Progenitor cell of endocrine pancreas (in vitro differentiated cells): ENCODE measurements around the gene RANBP3L. TPM values are rescaled to one million over a fixed set of nuclear protein-coding genes. Genes with fewer than 3 reads are reported as not detected.
A peak's percentile ranks its signal among the peaks of the same experiment; 100 is the strongest.

Experiments
- DNase-seq: peaks from one replicate; pipeline ENCODE4 v3.0.0; 2021; ENCODE audit warnings: low spot score; ENCODE audit not compliant: unreplicated experiment
- H3K27ac Mint-ChIP-seq: 2 replicates; pipeline ENCODE4 v1.8.0; 2021; ENCODE audit warnings: mild to moderate bottlenecking, moderate library complexity, mixed read lengths
- H3K27me3 Mint-ChIP-seq: 2 replicates; pipeline ENCODE4 v1.8.0; 2021; ENCODE audit warnings: mixed read lengths
- H3K36me3 Mint-ChIP-seq: 2 replicates; pipeline ENCODE4 v1.8.0; 2022; ENCODE audit warnings: mixed read lengths; ENCODE audit not compliant: insufficient read depth
- H3K4me1 Mint-ChIP-seq: 2 replicates; pipeline ENCODE4 v1.8.0; 2021; ENCODE audit warnings: low read depth, mixed read lengths
- H3K4me3 Mint-ChIP-seq: 2 replicates; pipeline ENCODE4 v1.8.0; 2021; ENCODE audit warnings: low read depth, mild to moderate bottlenecking, moderate library complexity, mixed read lengths
- H3K9me3 Mint-ChIP-seq: 2 replicates; pipeline ENCODE4 v1.8.0; 2021; ENCODE audit warnings: low read depth, mixed read lengths
- total RNA-seq: library from RNA; stranded (reverse); gene quantifications from 2 replicates; pipeline ENCODE4 v1.2.1, GENCODE V29; 2021
- TF ChIP-seq, protein P1 (sequence below): fragments of 200-600 bp; sonication (generic); IDR thresholded peaks from one replicate; pipeline ENCODE4 v1.5.0; 2021; ENCODE audit warnings: antibody characterized with exemption, mild to moderate bottlenecking; ENCODE audit not compliant: unreplicated experiment

Gene RANBP3L
- total RNA-seq, 1 donor from 2014 or later: not detected

DNA sequence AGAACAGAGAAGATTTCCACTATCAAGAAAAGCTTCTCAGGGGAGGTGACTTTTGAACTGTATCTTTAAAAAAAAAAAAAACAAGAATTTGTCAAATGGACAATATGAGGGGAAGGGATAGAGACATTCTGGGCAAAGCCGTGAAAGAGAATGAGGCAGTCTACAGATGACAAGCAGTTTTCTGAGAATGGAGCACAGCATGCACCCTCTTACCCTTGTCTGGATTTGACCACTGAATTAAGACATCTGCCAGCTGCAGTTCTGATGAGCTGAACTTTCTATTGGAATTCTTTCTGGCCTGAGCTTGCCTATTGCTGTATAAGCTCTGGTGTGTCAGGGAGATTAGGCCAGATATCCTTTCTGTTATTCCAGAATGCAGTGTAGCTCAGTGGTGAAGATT lies 10.3 kb upstream of the RANBP3L start:
- H3K27ac Mint-ChIP-seq: no peak overlapping the region
- no peak for DNase-seq
- H3K36me3 Mint-ChIP-seq: no peaks in the 10 kb centered on the region
- H3K4me1 Mint-ChIP-seq: peaks cover 10% of the 10 kb centered on the region
- TF ChIP-seq, protein P1, sequence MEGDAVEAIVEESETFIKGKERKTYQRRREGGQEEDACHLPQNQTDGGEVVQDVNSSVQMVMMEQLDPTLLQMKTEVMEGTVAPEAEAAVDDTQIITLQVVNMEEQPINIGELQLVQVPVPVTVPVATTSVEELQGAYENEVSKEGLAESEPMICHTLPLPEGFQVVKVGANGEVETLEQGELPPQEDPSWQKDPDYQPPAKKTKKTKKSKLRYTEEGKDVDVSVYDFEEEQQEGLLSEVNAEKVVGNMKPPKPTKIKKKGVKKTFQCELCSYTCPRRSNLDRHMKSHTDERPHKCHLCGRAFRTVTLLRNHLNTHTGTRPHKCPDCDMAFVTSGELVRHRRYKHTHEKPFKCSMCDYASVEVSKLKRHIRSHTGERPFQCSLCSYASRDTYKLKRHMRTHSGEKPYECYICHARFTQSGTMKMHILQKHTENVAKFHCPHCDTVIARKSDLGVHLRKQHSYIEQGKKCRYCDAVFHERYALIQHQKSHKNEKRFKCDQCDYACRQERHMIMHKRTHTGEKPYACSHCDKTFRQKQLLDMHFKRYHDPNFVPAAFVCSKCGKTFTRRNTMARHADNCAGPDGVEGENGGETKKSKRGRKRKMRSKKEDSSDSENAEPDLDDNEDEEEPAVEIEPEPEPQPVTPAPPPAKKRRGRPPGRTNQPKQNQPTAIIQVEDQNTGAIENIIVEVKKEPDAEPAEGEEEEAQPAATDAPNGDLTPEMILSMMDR: no peak
- H3K27me3 Mint-ChIP-seq: peaks cover 11% of the 10 kb centered on the region
- H3K4me3 Mint-ChIP-seq: no peak overlapping the region
- H3K9me3 Mint-ChIP-seq: no peaks in the 10 kb centered on the region

GRCh38 chr5:36310138-36310537 lies 8.4 kb upstream of the RANBP3L start:
- Mint-ChIP-seq H3K36me3 (no peaks in the 10 kb centered on the region), H3K9me3 (no peaks in the 10 kb centered on the region), H3K27me3 (peaks cover 11% of the 10 kb centered on the region), H3K27ac (no peak overlapping the region), H3K4me1 (peaks cover 12% of the 10 kb centered on the region), H3K4me3 (no peak overlapping the region)
- TF ChIP-seq, protein P1: no peak
- no peak for DNase-seq

DNA sequence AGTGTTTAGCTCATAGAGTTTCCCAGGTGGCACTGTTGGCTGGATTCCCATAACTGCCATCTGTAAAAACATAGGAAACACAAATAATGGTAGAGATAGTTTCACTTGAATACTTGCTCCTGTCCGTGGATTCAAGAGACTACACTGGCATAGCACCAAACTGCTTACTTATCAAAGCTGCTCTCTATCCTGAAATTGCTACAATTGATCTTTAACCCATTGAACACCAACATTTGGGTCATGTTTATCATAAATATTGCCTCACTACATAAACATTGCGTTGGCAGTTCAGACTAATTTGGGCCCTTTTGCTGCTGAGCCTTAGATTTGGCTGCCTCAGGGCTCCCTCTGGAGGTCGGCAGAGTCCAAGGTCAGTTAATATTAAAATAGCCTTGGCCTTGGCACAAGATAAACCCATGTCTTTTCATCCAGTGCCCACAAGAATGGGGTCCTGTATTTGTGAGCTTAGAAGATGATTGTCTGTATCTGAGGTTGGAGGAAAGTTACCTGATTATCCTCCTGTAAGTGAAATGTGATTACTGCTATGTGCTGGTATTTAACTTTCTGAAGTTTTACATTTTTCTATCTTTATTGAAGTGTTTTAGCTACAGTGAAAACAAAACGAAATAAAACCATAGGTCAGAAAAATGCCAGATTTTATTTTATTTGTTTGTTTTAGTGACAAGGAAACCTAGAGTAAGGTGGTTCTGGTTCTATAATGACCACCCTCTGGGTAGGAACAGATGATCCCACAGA lies 4.0 kb upstream of the RANBP3L start:
- no peak overlapping the region for H3K27ac Mint-ChIP-seq
- no peaks in the 10 kb centered on the region for H3K9me3 Mint-ChIP-seq
- no peaks in the 10 kb centered on the region for H3K36me3 Mint-ChIP-seq
- H3K27me3 Mint-ChIP-seq: peaks cover 8% of the 10 kb centered on the region
- DNase-seq: no peak
- peaks cover 21% of the 10 kb centered on the region for H3K4me1 Mint-ChIP-seq
- TF ChIP-seq, protein P1: peak; percentile 64
- H3K4me3 Mint-ChIP-seq: no peak overlapping the region

GRCh38 chr5:36304095-36304805 lies 2.5 kb upstream of the RANBP3L start:
- TF ChIP-seq, protein P1: no peak
- Mint-ChIP-seq H3K4me3 (no peak overlapping the region), H3K36me3 (no peaks in the 10 kb centered on the region), H3K4me1 (peaks cover 21% of the 10 kb centered on the region), H3K9me3 (no peaks in the 10 kb centered on the region), H3K27ac (no peak overlapping the region), H3K27me3 (peaks cover 7% of the 10 kb centered on the region)
- no peak for DNase-seq

GRCh38 chr5:36300927-36301540 lies 668 bp downstream of the RANBP3L start:
- H3K9me3 Mint-ChIP-seq: peaks cover 3% of the 10 kb centered on the region
- peaks cover 10% of the 10 kb centered on the region for H3K4me1 Mint-ChIP-seq
- no peaks in the 10 kb centered on the region for H3K36me3 Mint-ChIP-seq
- TF ChIP-seq, protein P1: no peak
- peaks cover 2% of the 10 kb centered on the region for H3K27me3 Mint-ChIP-seq
- no peak overlapping the region for H3K4me3 Mint-ChIP-seq
- DNase-seq: no peak
- no peak overlapping the region for H3K27ac Mint-ChIP-seq
